BJ (cell line): ENCODE results near the gene RNF150. TPM values are rescaled to one million over a fixed set of nuclear protein-coding genes. Genes with fewer than 3 reads are reported as not detected.

Experiments
- CTCF ChIA-PET: fragments of 350-600 bp; formaldehyde crosslinking; extraction: SDS; loops from one replicate; lab custom pipeline; 2021; ENCODE audit warnings: antibody characterized with exemption, inconsistent platforms; lab: Yijun Ruan, JAX
- POLR2A ChIA-PET: fragments of 300-600 bp; sonication (Branson Sonifier 250); formaldehyde crosslinking; extraction: SDS; loops from one replicate; lab custom pipeline; 2021; ENCODE audit warnings: antibody characterized with exemption; lab: Charles Lee
- DNase-seq: peaks from one replicate; pipeline ENCODE4 v3.0.0-alpha.2; 2011; ENCODE audit warnings: low read depth
- H3K27me3 ChIP-seq: 2 replicates; pipeline ENCODE4 v1.6.0; 2011; ENCODE audit warnings: low read length; ENCODE audit not compliant: control insufficient read depth, insufficient read depth
- H3K36me3 ChIP-seq: 2 replicates; pipeline ENCODE4 v1.5.1; 2011; ENCODE audit warnings: low read length; ENCODE audit not compliant: control insufficient read depth, insufficient read depth
- H3K4me3 ChIP-seq: 2 replicates; pipeline ENCODE4 v1.5.1; 2011; ENCODE audit warnings: low read depth, mild to moderate bottlenecking, control low read depth, low read length
- polyA plus RNA-seq: library from polyadenylated mRNA; depleted of rRNA; stranded (reverse); fragments of >200 nt; gene quantifications from 2 replicates; pipeline ENCODE4 v1.2.3, GENCODE V29; 2011
- TF ChIP-seq, protein P1 (sequence below): IDR thresholded peaks from 2 replicates; pipeline ENCODE4 v1.5.1; 2011; ENCODE audit warnings: low read depth, mild to moderate bottlenecking, control low read depth, inconsistent platforms, low read length, moderate library complexity; ENCODE audit not compliant: insufficient read depth

The RNF150 gene
- polyA plus RNA-seq, 1 experiment, result 47.7 TPM

- no peak for DNase-seq
- TF ChIP-seq, protein P1, sequence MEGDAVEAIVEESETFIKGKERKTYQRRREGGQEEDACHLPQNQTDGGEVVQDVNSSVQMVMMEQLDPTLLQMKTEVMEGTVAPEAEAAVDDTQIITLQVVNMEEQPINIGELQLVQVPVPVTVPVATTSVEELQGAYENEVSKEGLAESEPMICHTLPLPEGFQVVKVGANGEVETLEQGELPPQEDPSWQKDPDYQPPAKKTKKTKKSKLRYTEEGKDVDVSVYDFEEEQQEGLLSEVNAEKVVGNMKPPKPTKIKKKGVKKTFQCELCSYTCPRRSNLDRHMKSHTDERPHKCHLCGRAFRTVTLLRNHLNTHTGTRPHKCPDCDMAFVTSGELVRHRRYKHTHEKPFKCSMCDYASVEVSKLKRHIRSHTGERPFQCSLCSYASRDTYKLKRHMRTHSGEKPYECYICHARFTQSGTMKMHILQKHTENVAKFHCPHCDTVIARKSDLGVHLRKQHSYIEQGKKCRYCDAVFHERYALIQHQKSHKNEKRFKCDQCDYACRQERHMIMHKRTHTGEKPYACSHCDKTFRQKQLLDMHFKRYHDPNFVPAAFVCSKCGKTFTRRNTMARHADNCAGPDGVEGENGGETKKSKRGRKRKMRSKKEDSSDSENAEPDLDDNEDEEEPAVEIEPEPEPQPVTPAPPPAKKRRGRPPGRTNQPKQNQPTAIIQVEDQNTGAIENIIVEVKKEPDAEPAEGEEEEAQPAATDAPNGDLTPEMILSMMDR, result no peak
- ChIA-PET CTCF (interaction anchor here (0.7 to 1.7 kb wide), 4 partner anchors 8 to 96 kb away, joined by 3 to 4 read pairs (median 4); partner anchors contain the start of gene RNF150), POLR2A (no interaction called here)
- Histone ChIP-seq H3K27me3 (no peaks in the 10 kb centered on the region), H3K36me3 (no peaks in the 10 kb centered on the region), H3K4me3 (no peak overlapping the region)
Observed at GRCh38 chr4:141036786-141037185, 96.5 kb downstream of the RNF150 start.

- H3K36me3 ChIP-seq, result no peaks in the 10 kb centered on the region
- POLR2A ChIA-PET, result no interaction called here
- H3K4me3 ChIP-seq, result no peak overlapping the region
- H3K27me3 ChIP-seq, result no peaks in the 10 kb centered on the region
- CTCF ChIA-PET, result no interaction called here
- TF ChIP-seq, protein P1, result no peak
- DNase-seq, result no peak
Observed at GRCh38 chr4:141035920-141036319, 97.3 kb downstream of the RNF150 start.

GRCh38 chr4:141028024-141028529 lies 105.2 kb downstream of the RNF150 start:
- ChIA-PET POLR2A (no interaction called here), CTCF (interaction anchor here (1.0 to 1.1 kb wide), 2 partner anchors 9 to 105 kb away, joined by 4 to 5 read pairs; partner anchors contain the start of gene RNF150)
- H3K4me3 ChIP-seq, result no peak overlapping the region
- TF ChIP-seq, protein P1, result no peak
- peak; percentile 90 for DNase-seq
- no peaks in the 10 kb centered on the region for H3K27me3 ChIP-seq
- H3K36me3 ChIP-seq, result no peaks in the 10 kb centered on the region

GRCh38 chr4:141027421-141027820 lies 105.8 kb downstream of the RNF150 start:
- ChIA-PET POLR2A (no interaction called here), CTCF (no interaction called here)
- H3K36me3 ChIP-seq, result no peaks in the 10 kb centered on the region
- H3K27me3 ChIP-seq, result no peaks in the 10 kb centered on the region
- DNase-seq, result no peak
- TF ChIP-seq, protein P1, result no peak
- no peak overlapping the region for H3K4me3 ChIP-seq

GRCh38 chr4:141026900-141027299 lies 106.4 kb downstream of the RNF150 start:
- Histone ChIP-seq H3K27me3 (no peaks in the 10 kb centered on the region), H3K4me3 (no peak overlapping the region), H3K36me3 (no peaks in the 10 kb centered on the region)
- TF ChIP-seq, protein P1, result no peak
- no peak for DNase-seq
- ChIA-PET POLR2A (no interaction called here), CTCF (no interaction called here)
